A673 (cell line): ENCODE results near the gene CTCF. TPM values are rescaled to one million over a fixed set of nuclear protein-coding genes. Genes with fewer than 3 reads are reported as not detected.

Experiments
- BruUV-seq: library from RNA; stranded (reverse); fragments of 400-500 nt; replicated peaks from 2 replicates; lab custom pipeline; 2021; lab: Mats Ljungman, UMichigan
- CTCF ChIA-PET: fragments of 300-600 bp; sonication (Branson Sonifier 250); formaldehyde crosslinking; loops from one replicate; lab custom pipeline; 2022; ENCODE audit warnings: antibody characterized with exemption; lab: Charles Lee
- POLR2A ChIA-PET: fragments of 300-600 bp; sonication (Branson Sonifier 250); formaldehyde crosslinking; loops from one replicate; lab custom pipeline; 2022; ENCODE audit warnings: antibody characterized with exemption; ENCODE audit not compliant: low non-redundant PET; lab: Charles Lee
- DNase-seq: peaks from one replicate; pipeline ENCODE4 v3.0.0-alpha.2; 2015; ENCODE audit warnings: low spot score
- H3K27ac ChIP-seq: fragments of 200-600 bp; sonication (generic); 2 replicates; pipeline ENCODE4 v1.5.1; 2016; ENCODE audit warnings: mixed run types, low read depth, mild to moderate bottlenecking, mixed read lengths, antibody characterized with exemption, low read length; ENCODE audit not compliant: poor library complexity, severe bottlenecking
- H3K27me3 ChIP-seq: fragments of 200-600 bp; sonication (generic); replicated peaks from 2 replicates; pipeline ENCODE4 v1.6.1; 2017; ENCODE audit warnings: mixed run types, low read depth, mild to moderate bottlenecking, mixed read lengths, antibody characterized with exemption, low read length; ENCODE audit not compliant: insufficient read depth, poor library complexity
- H3K36me3 ChIP-seq: fragments of 200-600 bp; sonication (generic); 2 replicates; pipeline ENCODE4 v1.6.1; 2016; ENCODE audit warnings: mixed run types, mild to moderate bottlenecking, mixed read lengths, antibody characterized with exemption, low read length; ENCODE audit not compliant: insufficient read depth, poor library complexity, severe bottlenecking
- H3K4me1 ChIP-seq: fragments of 200-600 bp; sonication (generic); 2 replicates; pipeline ENCODE4 v1.6.1; 2017; ENCODE audit warnings: mixed run types, mild to moderate bottlenecking, mixed read lengths, antibody characterized with exemption, low read length; ENCODE audit not compliant: insufficient read depth, poor library complexity, severe bottlenecking
- H3K4me3 ChIP-seq: fragments of 200-600 bp; sonication (generic); 2 replicates; pipeline ENCODE4 v1.5.1; 2016; ENCODE audit warnings: low read depth, mixed run types, mild to moderate bottlenecking, mixed read lengths, low read length; ENCODE audit not compliant: poor library complexity, severe bottlenecking
- H3K9me3 ChIP-seq: fragments of 200-600 bp; sonication (generic); 2 replicates; pipeline ENCODE4 v1.6.1; 2016; ENCODE audit warnings: mixed run types, low read depth, mild to moderate bottlenecking, mixed read lengths, antibody characterized with exemption, low read length; ENCODE audit not compliant: poor library complexity, severe bottlenecking
- EZH2 ChIP-seq: fragments of 200-600 bp; sonication (generic); IDR thresholded peaks from 2 replicates; pipeline ENCODE4 v1.6.1; 2017; ENCODE audit warnings: borderline replicate concordance, low read depth, mild to moderate bottlenecking, mixed read lengths, antibody characterized with exemption, low read length; ENCODE audit not compliant: poor library complexity, severe bottlenecking
- intact Hi-C: fragments of 100-400 bp; cut with micrococcal nuclease; formaldehyde crosslinking; loops from one replicate; pipeline ENCODE4 v1.10.0; 2022; ENCODE audit not compliant: unreplicated experiment
- total RNA-seq: library from RNA; stranded (reverse); gene quantifications from 2 replicates; pipeline ENCODE4 v1.2.3, GENCODE V29; 2021
- TF ChIP-seq, protein P1 (sequence below): fragments of 300-800, 200-600 bp; sonication (generic); conservative IDR thresholded peaks from 2 replicates; pipeline ENCODE4 v1.5.1; 2017; ENCODE audit warnings: low read depth, mild to moderate bottlenecking, antibody characterized with exemption, low read length, moderate library complexity, mixed read lengths

CTCF gene
- total RNA-seq, 1 experiment from 2014 or later, result 74.7 TPM

DNA sequence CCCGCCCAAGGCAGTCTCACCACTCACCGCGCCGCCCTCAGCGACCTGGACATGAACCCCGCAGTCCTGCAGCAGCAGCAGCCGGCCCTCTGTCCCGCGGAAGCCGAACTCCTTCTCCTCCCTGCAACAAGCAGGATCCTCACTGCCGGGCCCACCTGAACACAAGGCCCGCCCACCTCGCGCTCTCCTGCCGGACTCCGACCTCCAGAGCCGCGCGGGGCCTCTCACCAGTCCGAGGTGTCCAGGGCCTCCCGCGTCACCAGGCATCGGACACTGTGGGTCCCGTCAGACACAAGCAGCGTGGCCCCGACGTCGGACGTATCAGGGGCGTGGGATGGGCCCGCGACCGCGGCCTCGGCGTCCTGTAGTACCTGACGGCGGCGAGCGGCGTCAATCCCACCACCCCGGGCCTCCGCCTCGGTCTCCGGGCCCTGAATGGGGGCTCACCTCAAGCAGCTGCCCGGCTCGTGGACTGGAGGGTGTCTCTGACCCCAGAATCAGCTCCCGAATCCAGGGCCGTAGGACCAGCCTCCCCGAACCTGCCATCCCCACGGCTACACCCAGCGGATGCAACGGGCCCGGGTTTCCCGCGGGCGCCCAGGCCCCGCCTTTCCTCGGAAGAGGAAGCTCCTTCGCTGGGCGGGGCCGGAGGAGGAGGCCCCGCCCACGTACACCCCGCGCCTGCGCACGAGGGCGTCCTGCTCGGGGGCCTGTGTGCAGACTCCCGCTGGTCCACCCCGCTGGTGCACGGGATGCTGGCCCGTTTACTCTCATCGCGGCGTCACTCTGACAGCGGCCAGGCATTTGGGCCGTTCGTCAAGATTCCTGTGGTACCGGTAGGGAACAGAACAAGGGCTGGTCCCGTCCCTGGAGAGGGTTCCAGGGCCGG is 97.6 kb downstream of the CTCF start, which contains the start of gene ACD:
TSS of gene ACD (minus strand) at position 586 of the 889 bp plus-strand sequence. CDS start at position 546, 40 bp downstream.
- POLR2A ChIA-PET, result interaction anchor here (0.6 to 1.0 kb wide), 3 partner anchors 98 to 426 kb away, joined by 3 to 6 read pairs (median 3); partner anchors contain the start of genes CTCF, NFATC3 and RANBP10
- H3K9me3 ChIP-seq, result no peaks in the 10 kb centered on the region
- intact Hi-C loops, result no loop called here

GRCh38 chr16:67660564-67661028 is 98.3 kb downstream of the CTCF start, which contains the start of gene PARD6A:
TSS of gene PARD6A (plus strand) at chr16:67660960. CDS start at chr16:67661039, 79 bp downstream.
- Histone ChIP-seq H3K36me3 (peaks cover 6% of the 10 kb centered on the region), H3K27me3 (no peaks in the 10 kb centered on the region), H3K9me3 (no peaks in the 10 kb centered on the region), H3K27ac (peak within 1 kb of the TSS; percentile 86), H3K4me1 (peaks cover 12% of the 10 kb centered on the region), H3K4me3 (peak within 1 kb of the TSS; percentile 66)
- TF ChIP-seq EZH2, result no peak
- TF ChIP-seq, protein P1, sequence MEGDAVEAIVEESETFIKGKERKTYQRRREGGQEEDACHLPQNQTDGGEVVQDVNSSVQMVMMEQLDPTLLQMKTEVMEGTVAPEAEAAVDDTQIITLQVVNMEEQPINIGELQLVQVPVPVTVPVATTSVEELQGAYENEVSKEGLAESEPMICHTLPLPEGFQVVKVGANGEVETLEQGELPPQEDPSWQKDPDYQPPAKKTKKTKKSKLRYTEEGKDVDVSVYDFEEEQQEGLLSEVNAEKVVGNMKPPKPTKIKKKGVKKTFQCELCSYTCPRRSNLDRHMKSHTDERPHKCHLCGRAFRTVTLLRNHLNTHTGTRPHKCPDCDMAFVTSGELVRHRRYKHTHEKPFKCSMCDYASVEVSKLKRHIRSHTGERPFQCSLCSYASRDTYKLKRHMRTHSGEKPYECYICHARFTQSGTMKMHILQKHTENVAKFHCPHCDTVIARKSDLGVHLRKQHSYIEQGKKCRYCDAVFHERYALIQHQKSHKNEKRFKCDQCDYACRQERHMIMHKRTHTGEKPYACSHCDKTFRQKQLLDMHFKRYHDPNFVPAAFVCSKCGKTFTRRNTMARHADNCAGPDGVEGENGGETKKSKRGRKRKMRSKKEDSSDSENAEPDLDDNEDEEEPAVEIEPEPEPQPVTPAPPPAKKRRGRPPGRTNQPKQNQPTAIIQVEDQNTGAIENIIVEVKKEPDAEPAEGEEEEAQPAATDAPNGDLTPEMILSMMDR, result no peak
- ChIA-PET CTCF (interaction anchor here (1.0 to 2.7 kb wide), 4 partner anchors 12 to 147 kb away, joined by 3 to 17 read pairs (median 4); no protein-coding TSS in a partner anchor), POLR2A (interaction anchor here (1.0 kb wide), 2 partner anchors 98 to 425 kb away, joined by 3 to 6 read pairs; partner anchors contain the start of genes CTCF and NFATC3)
- BruUV-seq, result no TSS peak
- intact Hi-C loops, result no loop called here
- peak; percentile 99 for DNase-seq

More for the DNA sequence above, 97.6 kb downstream of the CTCF start, which contains the start of gene ACD:
- Histone ChIP-seq H3K27ac (peak within 1 kb of the TSS; percentile 86), H3K27me3 (no peaks in the 10 kb centered on the region), H3K4me3 (peak within 1 kb of the TSS; percentile 66), H3K36me3 (peaks cover 6% of the 10 kb centered on the region), H3K4me1 (peaks cover 12% of the 10 kb centered on the region)
- TF ChIP-seq, protein P1, result no peak
- TF ChIP-seq EZH2, result no peak
- TSS peak; percentile 78 for BruUV-seq
- peak; percentile 97 for DNase-seq
- CTCF ChIA-PET, result interaction anchor here (0.6 to 2.7 kb wide), 5 partner anchors 13 to 146 kb away, joined by 3 to 17 read pairs (median 3); no protein-coding TSS in a partner anchor

DNA sequence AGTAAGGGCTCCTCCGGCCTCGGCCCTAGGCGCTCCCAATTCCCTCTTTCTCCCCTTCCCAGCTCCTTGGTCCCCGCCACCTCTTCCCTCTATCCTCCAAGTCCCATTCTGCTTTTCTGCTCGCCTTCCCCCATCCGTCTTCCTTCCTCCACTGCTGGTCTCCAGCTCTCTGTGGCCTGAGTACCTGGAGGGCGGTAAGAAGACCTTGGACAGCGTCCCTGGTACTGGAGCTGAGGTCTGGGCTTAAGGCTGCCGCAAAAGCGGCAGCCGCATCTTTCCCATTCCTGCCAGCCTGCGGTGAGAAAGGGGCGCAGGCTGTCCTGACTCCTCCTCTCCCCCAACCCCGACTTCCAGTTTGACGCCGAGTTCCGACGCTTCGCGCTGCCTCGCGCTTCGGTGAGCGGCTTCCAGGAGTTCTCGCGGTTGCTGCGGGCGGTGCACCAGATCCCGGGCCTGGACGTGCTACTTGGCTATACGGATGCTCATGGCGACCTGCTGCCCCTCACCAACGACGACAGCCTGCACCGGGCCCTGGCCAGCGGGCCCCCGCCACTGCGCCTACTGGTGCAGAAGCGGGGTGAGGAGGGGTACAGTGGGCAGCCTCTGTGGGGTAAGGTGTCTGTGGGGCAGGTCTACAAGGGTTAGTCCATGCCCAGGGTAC is 98.9 kb downstream of the CTCF start:
- H3K4me1 ChIP-seq, result peaks cover 12% of the 10 kb centered on the region
- CTCF ChIA-PET, result interaction anchor here (1.5 to 1.6 kb wide), 2 partner anchors 11 to 147 kb away, joined by 3 to 5 read pairs; no protein-coding TSS in a partner anchor
- no peaks in the 10 kb centered on the region for H3K9me3 ChIP-seq
- H3K36me3 ChIP-seq, result peaks cover 6% of the 10 kb centered on the region
- intact Hi-C loops, result no loop called here
- no peaks in the 10 kb centered on the region for H3K27me3 ChIP-seq
- DNase-seq, result no peak
- H3K27ac ChIP-seq, result peak overlapping the region; percentile 61
- H3K4me3 ChIP-seq, result peak overlapping the region; percentile 66
- POLR2A ChIA-PET, result no interaction called here
- no TSS peak for BruUV-seq
- TF ChIP-seq, protein P1, result no peak
- TF ChIP-seq EZH2, result no peak
